M059J (cell line): Measurements from ENCODE around the gene ITIH5. TPM values are rescaled to one million over a fixed set of nuclear protein-coding genes. Genes with fewer than 3 reads are reported as not detected.
A peak's percentile ranks its signal among the peaks of the same experiment; 100 is the strongest.
"Not testable (repeated sequence)": the region's sequence is repeated elsewhere in the genome, so short reads cannot be mapped to it uniquely, and the experiment has no call there.

ENCODE experiments used
- DNase-seq: peaks from one replicate; pipeline ENCODE4 v3.0.0-alpha.2; 2012; ENCODE audit warnings: low read depth
- total RNA-seq: library from RNA; depleted of rRNA; stranded (reverse); fragments of >200 nt; shearing (Covaris generic); gene quantifications from 2 replicates; pipeline ENCODE4 v1.2.3, GENCODE V29; 2014; rRNA removed

ITIH5 gene
- 0.64 and 2.1 TPM in 2 replicates for total RNA-seq

DNA sequence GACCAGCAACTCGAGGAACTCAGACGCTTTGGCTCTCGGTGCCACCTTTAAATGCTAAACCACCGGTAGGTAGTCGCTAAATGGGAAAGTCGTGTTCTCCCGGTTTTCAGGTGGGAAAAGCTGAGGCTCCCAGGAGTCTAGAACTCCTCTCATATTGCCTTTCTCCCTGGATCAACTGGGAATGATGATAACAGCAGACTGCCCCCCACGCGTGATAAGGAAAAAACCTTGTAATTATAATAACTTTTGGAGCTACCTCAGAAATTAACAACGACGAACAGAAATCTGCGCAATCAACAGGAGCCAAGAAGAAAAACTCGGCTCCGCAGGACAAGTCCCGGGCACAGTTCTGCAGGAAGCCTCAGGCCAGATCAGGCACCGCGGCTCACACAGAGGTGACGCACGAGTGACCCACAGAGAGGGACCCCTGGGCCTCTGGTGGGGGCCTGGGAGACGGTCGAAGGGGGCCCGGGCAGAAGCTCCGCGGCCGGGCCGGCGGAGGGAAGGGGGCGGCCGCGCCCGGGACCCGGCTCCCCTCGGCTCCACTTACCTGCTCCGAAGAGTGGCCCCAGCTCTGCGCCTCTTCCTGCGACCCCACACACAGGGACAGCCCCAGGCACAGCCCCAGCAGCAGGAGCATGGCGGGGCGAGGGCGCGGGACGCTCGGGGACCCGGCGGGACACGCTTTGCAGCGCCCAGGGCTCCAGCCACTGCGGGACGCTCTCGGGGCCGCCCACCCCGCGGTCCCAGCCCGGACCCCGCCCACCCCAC, at the start of gene ITIH5:
TSS of gene ITIH5 (minus strand) at position 714 of the 771 bp plus-strand sequence. CDS start at position 640, 74 bp downstream.
- no peak for DNase-seq

DNA sequence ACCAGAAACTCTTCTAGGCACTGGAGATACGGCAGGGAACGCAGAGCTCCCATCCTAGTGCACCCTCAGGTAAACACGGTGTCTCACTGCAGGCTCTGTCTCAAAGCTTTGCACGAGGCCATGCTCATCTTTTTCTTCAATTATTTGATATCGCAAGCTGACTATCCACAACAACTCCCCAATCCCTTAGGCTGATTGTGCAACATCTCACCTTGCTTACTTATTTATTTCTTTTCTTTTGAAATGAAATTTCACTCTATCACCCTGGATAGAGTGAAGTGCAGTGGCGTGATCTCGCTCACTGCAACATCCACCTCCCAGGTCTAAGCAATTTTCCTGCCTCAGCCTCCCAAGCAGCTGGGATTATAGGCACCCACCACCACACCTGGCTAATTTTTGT, 48.7 kb upstream of the ITIH5 start:
- DNase-seq: no peak

DNA sequence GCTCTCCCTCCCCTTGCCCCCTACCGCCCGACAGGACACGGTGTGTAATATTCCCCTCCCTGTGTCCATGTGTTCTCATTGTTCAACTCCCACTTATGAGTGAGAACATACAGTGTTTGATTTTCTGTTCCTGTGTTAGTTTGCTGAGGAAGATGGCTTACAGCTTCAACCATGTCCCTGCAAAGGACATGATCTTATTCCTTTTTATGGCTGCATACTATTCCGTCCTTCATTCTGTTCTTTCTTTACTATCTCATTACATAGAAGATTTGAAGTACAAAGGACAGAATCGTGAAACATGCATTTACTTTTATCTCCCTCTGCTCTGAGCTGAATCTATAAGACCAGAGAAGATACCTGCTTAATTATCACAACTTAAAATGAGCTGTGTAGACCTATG, 44.3 kb upstream of the ITIH5 start:
- DNase-seq: not testable (repeated sequence)

DNA sequence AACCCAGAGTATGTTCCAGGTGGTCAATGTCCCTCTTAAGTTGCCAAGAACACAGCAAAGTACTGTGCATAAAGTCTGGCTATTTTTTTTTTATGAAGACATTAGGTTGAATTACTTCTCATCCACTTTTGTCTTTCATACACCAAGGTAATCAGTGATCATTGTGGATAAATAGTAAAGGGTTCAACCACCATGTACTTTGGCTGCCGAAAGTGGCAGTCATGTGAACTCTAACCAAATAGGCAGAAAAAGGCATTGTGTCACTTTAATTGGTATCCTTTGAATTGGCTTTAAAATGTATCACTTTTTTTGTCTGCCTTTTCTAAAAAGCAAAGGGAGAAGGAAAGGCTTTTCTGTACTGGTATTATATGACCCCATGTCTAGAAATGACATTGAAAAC, 43.7 kb upstream of the ITIH5 start:
- DNase-seq: no peak

DNA sequence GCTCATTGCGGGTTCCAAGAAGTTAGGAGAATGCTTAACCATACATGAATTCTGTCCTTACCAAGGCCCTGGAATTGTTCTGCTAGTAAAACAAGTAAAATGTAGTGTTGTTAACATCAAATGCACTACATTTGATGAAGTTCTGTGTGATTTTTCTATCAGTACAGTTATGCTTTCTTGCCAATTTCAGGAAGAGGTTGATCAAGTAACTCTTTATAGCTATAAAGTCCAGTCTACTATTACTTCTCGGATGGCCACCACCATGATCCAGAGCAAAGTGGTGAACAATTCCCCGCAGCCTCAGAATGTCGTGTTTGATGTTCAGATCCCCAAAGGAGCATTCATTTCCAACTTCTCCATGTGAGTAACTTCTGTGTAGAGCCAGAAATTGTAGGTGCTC, 42.1 kb upstream of the ITIH5 start:
- no peak for DNase-seq

DNA sequence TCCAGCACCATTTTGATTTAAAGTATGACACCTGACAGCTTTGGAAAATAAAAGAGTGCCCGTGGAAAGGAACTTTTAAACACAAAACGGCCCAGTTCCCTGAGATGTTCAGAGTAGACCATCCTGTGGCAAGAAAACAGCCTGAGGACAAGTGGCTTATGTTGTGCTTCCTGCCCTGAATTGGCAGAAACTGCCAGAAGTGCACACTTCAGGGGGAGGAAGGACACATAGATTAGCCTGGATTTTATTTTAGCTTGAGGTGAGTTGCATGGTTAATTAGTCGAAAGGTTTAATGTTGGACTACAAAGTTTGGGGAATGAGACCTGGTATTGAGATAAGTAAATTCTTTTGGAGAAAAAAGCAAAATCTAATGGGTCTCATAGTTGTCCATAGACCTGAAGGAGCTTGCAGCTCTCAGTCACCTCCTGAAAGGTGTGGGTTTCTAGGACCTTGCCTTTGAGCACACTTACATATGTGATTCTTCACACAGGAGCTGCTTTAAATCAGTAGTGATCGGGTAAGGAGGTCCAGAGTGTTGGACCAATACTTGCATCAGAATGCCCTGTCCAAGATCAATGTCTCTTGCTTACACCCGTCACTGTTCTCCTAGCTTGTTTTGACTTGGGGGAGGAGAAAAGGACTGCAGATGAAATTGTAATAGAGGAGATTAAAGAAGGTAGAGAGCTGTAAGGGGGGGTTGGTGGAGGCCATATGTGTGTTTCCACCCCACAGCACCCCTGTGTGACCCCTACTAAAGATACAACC, 41.3 kb upstream of the ITIH5 start:
- DNase-seq: no peak

DNA sequence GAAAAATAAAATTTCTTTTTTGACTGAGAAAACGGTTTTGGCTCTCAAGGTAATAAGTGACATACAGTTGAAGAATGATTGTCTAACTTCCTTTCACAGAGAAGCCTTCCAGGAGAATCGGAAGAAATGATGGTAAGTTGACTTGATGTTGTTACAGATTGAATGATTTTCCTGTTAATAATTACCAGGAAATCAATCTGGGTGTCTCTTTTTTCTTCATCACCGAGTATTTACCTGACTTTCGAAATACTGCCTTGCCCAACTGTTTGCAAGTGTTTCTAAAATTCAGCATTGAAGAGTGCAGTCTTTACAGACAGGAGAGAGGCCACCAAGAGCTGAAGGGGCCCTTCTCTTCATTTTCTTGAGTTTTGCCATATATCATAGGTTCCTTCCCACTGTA, 40.3 kb upstream of the ITIH5 start:
- no peak for DNase-seq

DNA sequence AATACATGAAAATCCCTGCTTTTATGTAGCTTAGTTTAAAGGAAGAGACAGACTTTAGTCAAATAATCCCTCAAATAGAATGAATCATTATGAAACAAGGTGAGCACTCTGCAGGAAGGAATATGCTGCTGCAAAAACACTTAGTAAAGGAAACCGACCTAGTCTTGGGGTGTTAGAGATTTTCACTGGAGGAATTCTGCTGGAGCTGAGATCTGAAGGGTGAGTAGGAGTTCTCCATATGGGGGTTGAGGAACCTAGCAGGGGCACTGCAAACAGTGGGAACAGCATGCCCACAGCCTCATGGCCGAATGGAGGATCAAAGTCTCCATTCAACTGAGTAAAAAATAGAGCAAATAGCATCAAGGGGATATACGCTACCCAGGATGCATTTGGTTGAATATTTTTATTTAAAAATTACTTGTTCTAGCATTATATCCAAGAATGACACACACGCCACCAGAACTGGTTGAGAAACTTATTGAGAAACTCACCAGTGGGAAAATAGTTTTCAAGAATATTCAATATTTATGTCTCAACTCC, 39.8 kb upstream of the ITIH5 start:
- DNase-seq: no peak

DNA sequence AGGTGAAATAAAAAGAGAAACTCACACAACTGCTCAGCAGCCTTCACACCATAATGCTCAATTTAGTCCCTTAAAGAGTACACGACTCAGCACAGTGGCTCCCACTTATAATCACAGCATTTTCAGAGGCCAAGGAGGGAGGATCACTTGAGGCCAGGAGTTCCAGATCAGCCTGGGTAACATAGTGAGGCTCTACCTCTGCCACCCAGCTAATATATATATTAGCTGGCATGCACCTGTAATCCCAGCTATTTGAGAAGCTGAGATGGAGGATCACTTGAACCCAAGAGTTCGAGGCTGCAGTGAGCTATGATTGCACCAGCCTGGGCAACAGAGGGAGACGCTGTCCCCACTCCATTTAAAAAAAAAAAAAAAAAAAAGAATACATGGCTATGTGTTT, 38.6 kb upstream of the ITIH5 start:
- no peak for DNase-seq

DNA sequence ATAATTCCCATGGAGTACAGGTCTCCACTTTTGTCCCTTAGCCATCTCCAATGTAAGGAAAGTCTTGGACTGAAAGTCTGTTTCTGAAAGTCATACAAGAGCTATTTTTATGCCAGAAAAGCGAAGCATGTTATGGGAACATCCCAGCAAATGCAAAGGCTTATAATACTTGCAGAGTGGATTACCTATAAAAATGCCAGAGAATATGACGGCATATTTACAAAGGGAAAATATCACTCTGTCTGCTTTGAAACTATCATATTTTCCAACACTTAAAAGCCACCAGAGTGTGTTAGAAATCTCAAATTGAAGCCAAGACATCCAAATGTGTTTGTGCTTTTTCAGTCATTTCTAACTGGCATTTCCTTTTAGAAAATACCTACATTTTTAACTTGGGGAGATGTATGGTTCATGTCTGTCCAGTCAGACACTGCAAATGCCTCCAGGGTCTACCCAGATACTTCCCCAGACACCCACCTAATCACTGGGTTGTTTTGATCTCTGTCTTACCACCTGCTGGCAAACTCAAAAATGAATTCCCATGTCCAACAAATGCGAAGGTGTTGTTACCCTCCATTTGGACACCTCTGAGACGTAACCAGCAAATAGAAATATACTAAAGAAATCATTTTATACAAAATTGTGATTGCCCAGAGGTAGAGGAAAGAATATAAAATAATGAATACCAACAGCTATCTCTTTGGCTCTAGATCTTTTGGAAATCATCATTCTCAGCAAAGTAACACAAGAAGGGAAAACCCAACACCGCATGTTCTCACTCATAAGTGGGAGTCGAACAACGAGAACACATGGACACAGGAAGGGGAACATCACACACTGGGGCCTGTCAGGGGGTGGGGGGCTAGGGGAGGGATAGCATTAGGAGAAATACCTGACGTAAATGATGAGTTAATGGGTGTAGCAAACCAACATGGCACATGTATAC, 37.6 kb upstream of the ITIH5 start:
- no peak for DNase-seq

DNA sequence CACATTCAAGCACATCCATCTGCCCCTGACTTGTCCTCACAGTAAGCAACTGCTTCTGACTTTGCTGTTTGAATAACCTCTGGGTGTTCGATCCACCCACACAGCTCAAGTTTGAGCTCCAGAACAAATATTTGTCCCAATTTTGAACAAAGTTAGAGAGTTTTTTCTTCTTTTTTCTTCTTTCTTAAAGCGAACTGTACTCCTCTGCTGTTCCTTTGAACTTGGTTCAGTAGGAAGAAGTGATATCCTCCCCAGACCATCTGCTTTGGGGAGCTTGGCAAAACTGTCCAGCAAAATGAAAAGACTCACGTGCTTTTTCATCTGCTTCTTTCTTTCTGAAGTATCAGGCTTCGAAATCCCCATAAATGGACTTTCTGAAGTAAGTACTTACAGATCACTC, 36.4 kb upstream of the ITIH5 start, which contains the start of gene ITIH2:
TSS of gene ITIH2 (plus strand) at position 177 of the 400 bp plus-strand sequence. CDS start at position 296, 119 bp downstream.
- no peak for DNase-seq

DNA sequence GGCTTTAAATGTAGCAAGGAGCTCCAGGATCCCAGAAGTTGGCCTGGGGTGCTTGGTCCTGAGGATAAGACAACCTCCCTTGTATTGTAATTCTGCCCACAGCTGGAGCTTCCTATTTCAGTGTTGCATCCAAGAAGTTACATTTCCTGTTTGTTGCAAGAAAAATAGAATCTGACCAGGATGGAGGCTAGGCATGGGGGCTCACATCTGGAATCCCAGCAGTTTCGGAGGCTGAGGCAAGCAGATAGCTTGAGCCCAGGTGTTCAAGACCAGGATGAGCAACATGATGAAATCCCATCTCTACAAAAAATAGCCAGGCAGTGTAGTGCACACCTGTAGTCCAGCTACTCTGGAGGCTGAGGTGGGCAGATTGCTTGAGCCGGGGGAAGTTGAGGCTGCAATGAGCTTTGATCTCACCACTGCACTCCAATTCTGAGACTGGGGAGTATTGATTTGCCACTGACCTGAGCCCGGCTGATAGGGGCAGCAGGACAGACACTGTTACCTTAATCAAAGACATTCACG, 35.6 kb upstream of the ITIH5 start:
- no peak for DNase-seq

DNA sequence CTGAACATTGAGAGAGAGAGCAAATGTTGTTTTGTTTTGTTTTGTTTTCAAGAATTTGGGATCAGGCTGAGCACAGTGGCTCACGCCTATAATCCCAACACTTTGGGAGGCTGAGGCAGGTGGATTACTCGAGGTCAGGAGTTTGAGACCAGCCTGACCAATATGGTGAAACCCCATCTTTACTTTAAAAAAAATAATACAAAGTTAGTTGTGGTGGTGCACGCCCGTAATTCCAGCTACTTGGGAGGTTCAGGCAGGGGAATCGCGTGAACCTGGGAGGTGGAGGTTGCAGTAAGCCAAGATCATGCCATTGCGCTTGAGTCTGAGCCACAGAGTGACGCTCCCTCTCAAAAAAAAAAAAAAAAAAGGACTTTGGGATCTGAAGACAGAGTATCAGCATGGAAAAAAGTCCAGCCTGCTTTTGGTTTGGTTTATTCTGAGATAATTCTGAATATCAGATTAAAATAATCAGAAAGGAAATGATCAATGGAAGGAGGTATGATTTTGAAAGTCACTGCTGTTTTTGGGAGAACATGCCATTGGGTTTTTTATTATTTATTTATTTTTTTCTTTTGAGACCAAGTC, 34.5 kb upstream of the ITIH5 start:
- DNase-seq: no peak

DNA sequence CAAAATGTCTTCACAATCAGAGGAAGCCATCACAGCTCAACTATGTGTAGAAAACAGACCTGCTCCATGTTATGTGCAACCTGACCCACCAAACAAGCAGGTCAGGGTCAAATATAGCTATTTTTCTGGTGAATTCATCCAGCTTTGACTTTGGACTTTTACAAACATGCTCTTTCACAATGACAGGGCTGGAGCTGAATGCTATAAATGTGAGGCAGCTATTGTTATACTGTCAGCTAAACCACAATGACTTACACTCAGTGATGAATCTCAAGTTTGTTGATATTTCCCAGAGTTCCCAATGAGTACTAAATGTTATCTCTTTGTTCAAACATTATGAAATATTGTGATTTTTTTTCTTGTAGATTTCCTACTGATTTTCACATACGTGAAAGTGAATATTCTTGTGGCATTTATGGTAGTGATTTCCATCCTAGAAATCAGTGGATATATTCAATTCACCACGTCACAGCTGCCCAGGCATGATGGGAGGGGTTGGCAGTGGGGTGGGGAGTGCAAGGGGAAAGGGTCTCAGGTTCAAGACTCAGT, 33.9 kb upstream of the ITIH5 start:
- peak; percentile 38 for DNase-seq

DNA sequence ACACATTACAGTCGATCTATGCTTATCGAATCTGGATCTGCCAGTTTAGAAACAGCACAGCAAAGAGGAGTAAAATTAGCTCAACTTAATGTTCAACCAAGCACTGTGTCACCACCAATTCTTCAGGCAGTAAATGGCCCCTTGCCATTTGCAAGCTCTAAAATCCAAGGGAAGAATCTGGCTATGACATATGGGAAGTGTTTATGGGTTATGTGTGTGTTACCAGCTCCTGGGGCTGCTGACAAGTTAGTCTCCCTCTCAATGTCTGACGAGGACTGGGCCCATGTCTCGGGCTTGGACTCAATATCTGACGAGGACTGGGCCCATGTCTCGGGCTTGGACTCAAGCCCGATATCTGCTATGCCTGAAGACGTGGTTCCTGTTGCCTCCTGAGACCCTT, 30.7 kb upstream of the ITIH5 start:
- no peak for DNase-seq

DNA sequence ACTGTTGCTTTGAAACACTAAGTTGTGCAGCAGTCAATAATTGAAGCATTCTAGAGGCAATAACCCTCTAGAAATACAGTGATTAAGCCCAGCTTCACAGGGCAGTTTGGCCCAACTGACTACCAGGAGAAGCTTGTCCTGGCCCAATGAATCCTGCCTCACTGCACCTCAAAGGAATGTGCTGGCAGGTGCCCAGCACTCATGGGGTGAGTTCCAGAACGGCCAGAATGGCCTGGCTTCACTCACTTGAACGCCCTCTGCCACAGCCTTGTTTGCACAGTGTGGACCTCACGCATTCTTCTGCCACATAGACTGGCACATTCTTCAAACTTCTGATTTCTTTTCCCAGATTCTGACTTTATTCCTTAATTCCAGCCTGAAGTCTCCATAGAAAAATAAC, 29.8 kb upstream of the ITIH5 start:
- DNase-seq: peak; percentile 52

DNA sequence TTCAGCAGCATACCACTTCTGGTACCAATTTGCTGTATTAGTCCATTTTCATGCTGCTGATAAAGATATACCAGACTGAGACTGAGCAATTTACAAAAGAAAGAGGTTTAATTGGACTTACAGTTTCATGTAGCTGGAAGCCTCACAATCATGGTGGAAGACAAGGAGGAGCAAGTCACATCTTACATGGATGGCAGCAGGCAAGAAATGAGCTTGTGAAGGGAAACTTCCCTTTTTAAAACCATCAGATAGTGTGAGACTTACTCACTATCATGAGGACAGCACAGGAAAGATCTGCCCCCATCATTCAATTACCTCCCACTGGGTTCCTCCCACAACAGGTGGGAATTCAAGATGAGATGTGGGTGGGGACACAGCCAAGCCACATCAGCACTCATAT, 26.4 kb upstream of the ITIH5 start:
- DNase-seq: not testable (repeated sequence)

DNA sequence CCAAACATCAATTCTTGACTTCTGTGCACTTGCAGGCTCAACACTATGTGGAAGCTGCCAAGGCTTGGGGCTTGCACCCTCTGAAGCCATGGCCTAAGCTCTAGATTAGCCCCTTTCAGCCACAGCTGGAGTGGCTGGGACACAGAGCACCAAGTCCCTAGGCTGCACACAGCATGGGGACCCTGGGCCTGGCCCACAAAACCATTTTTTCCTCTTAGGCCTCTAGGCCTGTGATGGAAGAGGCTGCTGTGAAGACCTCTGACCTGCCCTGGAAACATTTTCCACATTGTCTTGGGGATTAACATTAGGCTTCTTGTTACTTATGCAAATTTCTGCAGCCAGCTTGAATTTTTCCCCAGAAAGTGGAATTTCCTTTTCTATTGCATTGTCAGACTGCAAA, 25.6 kb upstream of the ITIH5 start:
- not testable (repeated sequence) for DNase-seq

DNA sequence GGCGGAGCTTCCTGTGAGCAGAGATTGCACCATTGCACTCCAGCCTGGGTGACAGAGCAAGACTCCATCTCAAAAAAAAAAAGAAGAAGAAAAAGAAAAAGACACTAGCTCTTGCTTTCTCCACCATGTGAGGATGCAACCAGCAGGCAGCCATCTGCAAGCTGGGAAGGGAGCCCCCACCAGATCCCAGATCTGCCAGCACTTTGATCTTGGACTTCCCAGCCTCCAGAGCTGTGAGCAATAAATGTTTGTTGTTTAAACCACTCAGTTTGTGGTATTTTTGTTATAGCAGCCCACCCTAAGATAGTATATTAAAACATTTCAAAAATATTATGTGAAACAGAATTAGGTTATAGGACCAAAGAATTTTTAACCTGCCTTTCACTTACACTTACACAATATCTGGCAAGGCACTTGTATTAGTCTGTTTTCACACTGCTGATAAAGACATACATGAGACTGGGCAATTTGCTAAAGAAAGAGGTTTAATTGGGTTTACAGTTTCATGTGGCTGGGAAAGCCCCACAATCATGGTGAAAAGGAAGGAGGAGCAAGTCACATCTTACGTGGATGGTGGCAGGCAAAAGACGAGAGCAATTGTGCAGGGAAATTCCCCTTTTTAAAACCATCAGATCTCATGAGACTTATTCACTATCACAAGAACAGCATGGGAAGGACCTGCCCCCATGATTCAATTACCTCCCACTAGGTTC, 24.3 kb upstream of the ITIH5 start:
- not testable (repeated sequence) for DNase-seq

DNA sequence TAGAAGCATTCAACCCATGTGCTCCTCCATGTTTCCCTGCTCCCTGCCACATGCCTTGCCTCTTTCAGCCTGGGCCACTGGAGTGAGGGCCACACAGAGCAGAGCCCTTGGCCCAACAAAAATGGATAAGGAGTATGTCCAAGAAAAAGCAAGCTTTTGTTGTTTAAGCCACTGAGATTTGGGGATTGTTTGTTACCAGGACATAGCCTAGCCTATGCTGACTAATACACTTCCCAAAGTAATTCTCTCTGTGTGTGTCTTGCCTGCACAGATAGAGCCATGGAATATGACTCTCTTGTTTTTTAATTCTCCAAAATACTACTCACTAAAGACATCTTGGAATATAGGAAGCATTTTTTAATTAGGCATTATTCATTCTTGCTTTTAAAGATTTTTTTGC, 22.8 kb upstream of the ITIH5 start:
- DNase-seq: no peak
